Articular chondrocyte of knee joint (primary cell): Measurements from ENCODE around the gene SDC1. TPM values are rescaled to one million over a fixed set of nuclear protein-coding genes. Genes with fewer than 3 reads are reported as not detected.

ENCODE experiments used
- small RNA-seq: library from RNA; depleted of rRNA; stranded (forward); fragments of <200 nt; gene quantifications from one replicate; pipeline ENCODE3, GENCODE V24; 2012
- total RNA-seq: library from RNA; depleted of rRNA; stranded (reverse); fragments of >200 nt; gene quantifications from 2 replicates; pipeline ENCODE4 v1.2.3, GENCODE V29; 2012

SDC1 gene
- 22.5 and 27.3 TPM in 2 replicates for total RNA-seq

GRCh38 chr2:20224716-20225293 is at the start of gene SDC1:
SDC1 (minus strand) TSS chr2:20225130; CDS start chr2:20224867, 263 bp downstream.

Small RNA genes lying within 50 kb of the gene (small RNA-seq; reads per million reads assigned to genes)
- gene RN7SL140P, result not detected
- not detected for gene RNU6-961P
- not detected for gene RNU7-113P

Other genes starting within 250 kb of the SDC1 start
- 19.8 and 23.0 TPM in 2 replicates for gene WDR35, start 235.0 kb downstream of the SDC1 start, total RNA-seq
- 2.8 and 4.3 TPM in 2 replicates for gene MATN3, start 212.5 kb downstream of the SDC1 start, total RNA-seq
- 523 and 546 TPM in 2 replicates for gene LAPTM4A, start 173.5 kb downstream of the SDC1 start, total RNA-seq
- gene PUM2, start 125.7 kb upstream of the SDC1 start, total RNA-seq, result 45.1 and 54.3 TPM in 2 replicates
- 211 and 229 TPM in 2 replicates for gene RHOB, start 221.9 kb upstream of the SDC1 start, total RNA-seq